D341Med (cell line): ENCODE results near the gene TMEM74B.

Experiments used
- DNase-seq: peaks from one replicate; pipeline ENCODE4 v3.0.0; 2012; ENCODE audit warnings: low spot score

Gene TMEM74B

DNA sequence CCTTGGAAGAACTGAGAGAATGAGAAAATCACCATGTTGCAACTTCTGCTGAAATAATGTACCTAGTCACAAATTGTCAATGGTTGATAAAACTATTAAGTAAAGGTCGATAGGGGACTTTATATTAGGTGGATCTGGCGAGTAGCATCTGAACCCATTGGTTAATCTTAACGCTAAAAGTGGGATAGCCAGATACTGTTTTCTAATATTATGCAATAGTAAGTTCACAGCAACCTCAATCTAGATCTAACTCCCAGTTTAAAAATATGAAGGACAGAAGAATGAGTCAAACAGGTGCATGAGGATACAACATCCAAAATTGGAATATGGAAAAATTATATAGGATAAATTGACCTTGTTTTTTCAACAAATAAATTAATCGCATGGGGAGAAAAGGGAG lies 47.5 kb downstream of the TMEM74B start:
- no peak for DNase-seq

DNA sequence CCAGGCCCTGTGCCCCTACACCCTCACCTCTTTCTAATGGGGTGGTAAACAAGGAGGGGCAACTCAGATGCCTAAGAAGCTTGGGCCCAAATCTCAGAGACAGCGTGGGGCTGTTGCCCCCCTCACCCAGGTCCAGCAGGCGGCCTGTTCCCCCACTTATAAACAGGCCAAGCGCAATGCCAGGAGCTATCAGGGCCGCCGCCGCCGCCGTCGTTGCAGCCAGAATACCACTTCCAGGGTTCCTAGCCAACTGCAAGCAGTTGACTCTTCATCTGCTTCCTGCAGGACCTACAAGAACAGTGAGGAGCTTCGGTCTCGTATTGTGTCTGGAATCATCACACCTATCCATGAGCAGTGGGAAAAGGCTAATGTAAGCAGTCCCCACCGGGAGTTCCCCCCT lies 49.9 kb downstream of the TMEM74B start:
- no peak for DNase-seq

DNA sequence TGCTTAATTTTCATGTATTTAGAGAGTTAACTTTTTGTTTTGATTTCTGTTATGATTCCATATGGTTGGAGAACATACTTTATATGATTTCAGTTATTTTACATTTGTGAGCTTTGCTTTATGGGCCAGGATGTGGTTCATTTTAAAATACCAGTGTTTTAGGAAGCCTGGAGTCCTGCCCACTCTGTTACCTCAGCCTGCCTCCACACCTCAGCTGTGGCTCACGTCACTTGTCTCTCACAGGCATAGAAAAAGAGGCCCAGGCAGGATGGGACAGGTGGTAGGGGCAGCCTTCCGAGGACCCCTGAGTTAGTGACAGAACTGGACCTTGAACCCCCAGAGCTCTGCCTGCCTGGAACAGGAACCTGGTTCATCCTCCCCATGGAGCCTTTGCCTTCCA lies 50.4 kb downstream of the TMEM74B start:
- no peak for DNase-seq

DNA sequence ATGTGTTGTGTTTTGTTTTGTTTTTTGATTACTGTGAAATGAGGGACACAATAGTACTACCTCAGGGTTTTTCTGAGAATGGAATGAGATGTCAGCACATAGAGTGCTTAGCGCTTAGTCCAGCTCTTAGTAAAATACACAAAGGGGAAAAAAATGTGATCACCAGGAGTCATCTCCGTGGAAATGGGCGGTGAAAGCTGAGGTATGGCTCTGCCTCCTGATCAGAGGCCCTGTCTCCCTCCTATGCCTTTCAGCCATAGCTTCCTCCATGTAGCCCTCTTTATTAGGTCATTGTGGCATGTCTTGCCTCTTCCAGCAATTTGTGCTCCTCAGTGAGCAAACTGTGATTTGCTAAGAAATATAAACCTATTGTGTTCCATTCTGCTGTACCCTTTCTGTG lies 53.4 kb downstream of the TMEM74B start:
- DNase-seq: no peak

DNA sequence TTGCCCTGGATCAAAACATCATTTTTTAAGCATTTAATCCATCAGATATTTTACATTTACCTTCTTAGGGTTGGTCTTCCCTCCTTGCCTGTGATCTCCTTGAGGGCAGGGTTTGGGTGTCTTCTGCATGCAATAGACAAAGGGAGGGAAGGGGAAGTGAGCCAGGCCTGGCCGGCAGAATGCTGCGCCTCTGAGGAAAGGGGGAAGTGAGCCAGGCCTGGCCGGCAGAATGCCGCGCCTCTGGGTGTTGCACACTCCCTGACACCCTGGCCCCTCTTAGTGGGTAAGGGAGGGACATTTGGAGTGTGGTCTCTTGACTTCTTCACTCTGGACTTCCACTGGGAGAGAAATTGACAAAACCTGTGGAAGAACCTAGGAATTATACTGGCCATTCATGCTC lies 53.9 kb downstream of the TMEM74B start:
- DNase-seq: no peak
